ENCODE results near the gene RBM17. TPM values are rescaled to one million over a fixed set of nuclear protein-coding genes. Genes with fewer than 3 reads are reported as not detected.

RBM17 gene
- total RNA-seq, 1 experiment from 2014 or later: 160 TPM

- TF ChIP-seq ATF2 (CRISPR knock-in tag; IDR thresholded peaks at IDR 0.05; ENCODE audit: borderline replicate concordance, low read depth) (no peak), ZNF423 (CRISPR knock-in tag; IDR thresholded peaks at IDR 0.05) (no peak), STAT6 (CRISPR knock-in tag; conservative IDR thresholded peaks at IDR 0.05; ENCODE audit: low read depth) (no peak), GRHL2 (CRISPR knock-in tag; IDR thresholded peaks at IDR 0.05; ENCODE audit: insufficient replicate concordance, severe bottlenecking) (no peak), CBFB (CRISPR knock-in tag; IDR thresholded peaks at IDR 0.05; ENCODE audit: low read depth) (no peak), CTCF (IDR thresholded peaks at IDR 0.05) (no peak), ATF3 (CRISPR knock-in tag; conservative IDR thresholded peaks at IDR 0.05) (no peak)
These were observed 21.3 kb downstream of the RBM17 start (continued) for GRCh38 chr10:6110136-6110535.

- Mint-ChIP-seq H3K36me3 (peaks cover 72% of the 10 kb centered on the region), H3K9me3 (no peaks in the 10 kb centered on the region), H3K27ac (no peak overlapping the region), H3K4me1 (peaks cover 20% of the 10 kb centered on the region), H3K27me3 (ENCODE audit: low read depth) (no peaks in the 10 kb centered on the region), H3K4me3 (no peak overlapping the region)
- POLR2A ChIA-PET: no interaction called here
- DNase-seq (ENCODE audit: low spot score) (no peak), ATAC-seq (no peak)
- CTCF ChIA-PET: no interaction called here
- no peak for TF ChIP-seq ZNF219 (CRISPR knock-in tag; IDR thresholded peaks at IDR 0.05; ENCODE audit: borderline replicate concordance)
- TF ChIP-seq IRF1 (CRISPR knock-in tag; IDR thresholded peaks at IDR 0.05): no peak
- no peak for TF ChIP-seq USF1 (CRISPR knock-in tag; IDR thresholded peaks at IDR 0.05)
- TF ChIP-seq ZNF317 (CRISPR knock-in tag; IDR thresholded peaks at IDR 0.05; ENCODE audit: borderline replicate concordance, low read depth): no peak
- no peak for TF ChIP-seq MYBL2 (CRISPR knock-in tag; IDR thresholded peaks at IDR 0.05)
- TF ChIP-seq ZBTB43 (CRISPR knock-in tag; IDR thresholded peaks at IDR 0.05): no peak
- TF ChIP-seq EMX1 (CRISPR knock-in tag; IDR thresholded peaks at IDR 0.05): no peak
- TF ChIP-seq ZBTB21 (CRISPR knock-in tag; IDR thresholded peaks at IDR 0.05; ENCODE audit: borderline replicate concordance): no peak
- no peak for TF ChIP-seq ZNF425 (CRISPR knock-in tag; conservative IDR thresholded peaks at IDR 0.05)
- TF ChIP-seq NFATC4 (CRISPR knock-in tag; IDR thresholded peaks at IDR 0.05): no peak
- TF ChIP-seq ZNF281 (CRISPR knock-in tag; IDR thresholded peaks at IDR 0.05): no peak
- TF ChIP-seq ATF2 (CRISPR knock-in tag; IDR thresholded peaks at IDR 0.05; ENCODE audit: borderline replicate concordance, low read depth): no peak
- no peak for TF ChIP-seq SMAD3 (CRISPR knock-in tag; IDR thresholded peaks at IDR 0.05; ENCODE audit: borderline replicate concordance)
These were observed 24.1 kb downstream of the RBM17 start for GRCh38 chr10:6112893-6113292.
